Heart left ventricle (tissue), 13 donors: Measurements from ENCODE around the gene COP1.

Experiments
- POLR2A ChIP-seq, 2 donors: fragments of 450-650 bp; IDR thresholded peaks; one replicate each; pipeline ENCODE4 v1.6.1; 2017; ENCODE audit warnings: antibody characterized with exemption in 2 of 2, mild to moderate bottlenecking in 2 of 2, moderate library complexity in 2 of 2
- TF ChIP-seq, protein P1 (sequence below), 12 donors: fragments of 200-600 bp; sonication (generic) in 4 of 12; IDR thresholded peaks; one replicate each; pipeline versions ENCODE4 v1.5.0 to v1.8.0; 2018 to 2022; ENCODE audit warnings: antibody characterized with exemption in 12 of 12, mild to moderate bottlenecking in 5 of 12
- donor health status: ischemic (EF 13 %, LVEDD 7.1; RV severe dilation, severe dysfunction).
- donor health status: DM: no; HTN: yes; CAD: no.
- donor health status: DM: no; HTN: no; CAD: no.
- donor health status: ischemic (EF 25% LVEDD 6.9; RV normal size, moderate dysfunction).
- donor health status: ischemic (EF 25% LVEDD 5.7; RV mildly dilated, moderate dysfunction).
- donor health status: ischemic (EF 35%, LVEDD 5.7; RV mildly dilated, moderate dysfunction).
- donor health status: nonischemic (EF 11% LVEDD 7.7; RV severe dilation, severe dysfunction).
- donor health status: DM: yes; HTN: yes; CAD: no.
- donor health status: PGD.
- donor health status: ischemic (EF 29% LVEDD 5.4; RV normal size, mild dysfunction).
- donor health status: nonischemic (EF 23%, LVEDD 6.1; RV moderate dilation, normal function).

DNA sequence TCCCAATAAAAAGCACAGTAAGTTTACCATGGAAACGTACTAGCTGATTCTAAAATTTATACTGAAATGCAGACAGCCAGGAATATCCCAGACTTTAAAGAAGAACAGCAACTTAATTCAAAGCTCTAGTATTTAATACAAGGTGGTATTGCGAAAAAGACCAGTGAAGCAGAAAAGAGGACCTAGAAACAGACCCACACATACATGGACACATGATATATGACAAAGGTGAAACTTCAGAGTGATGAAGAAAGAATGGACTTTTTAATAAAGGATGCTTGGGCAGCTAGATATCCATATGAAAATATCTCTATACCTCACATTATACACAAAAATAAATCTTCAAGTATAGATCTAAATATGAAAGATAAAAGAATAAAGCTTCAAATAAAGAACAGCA is 62.6 kb downstream of the COP1 start:
- TF ChIP-seq, protein P1, sequence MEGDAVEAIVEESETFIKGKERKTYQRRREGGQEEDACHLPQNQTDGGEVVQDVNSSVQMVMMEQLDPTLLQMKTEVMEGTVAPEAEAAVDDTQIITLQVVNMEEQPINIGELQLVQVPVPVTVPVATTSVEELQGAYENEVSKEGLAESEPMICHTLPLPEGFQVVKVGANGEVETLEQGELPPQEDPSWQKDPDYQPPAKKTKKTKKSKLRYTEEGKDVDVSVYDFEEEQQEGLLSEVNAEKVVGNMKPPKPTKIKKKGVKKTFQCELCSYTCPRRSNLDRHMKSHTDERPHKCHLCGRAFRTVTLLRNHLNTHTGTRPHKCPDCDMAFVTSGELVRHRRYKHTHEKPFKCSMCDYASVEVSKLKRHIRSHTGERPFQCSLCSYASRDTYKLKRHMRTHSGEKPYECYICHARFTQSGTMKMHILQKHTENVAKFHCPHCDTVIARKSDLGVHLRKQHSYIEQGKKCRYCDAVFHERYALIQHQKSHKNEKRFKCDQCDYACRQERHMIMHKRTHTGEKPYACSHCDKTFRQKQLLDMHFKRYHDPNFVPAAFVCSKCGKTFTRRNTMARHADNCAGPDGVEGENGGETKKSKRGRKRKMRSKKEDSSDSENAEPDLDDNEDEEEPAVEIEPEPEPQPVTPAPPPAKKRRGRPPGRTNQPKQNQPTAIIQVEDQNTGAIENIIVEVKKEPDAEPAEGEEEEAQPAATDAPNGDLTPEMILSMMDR (IDR thresholded peaks at IDR 0.05): no peak
- no peak for TF ChIP-seq POLR2A (IDR thresholded peaks at IDR 0.05)
